NCI-H2171 (cell line): ENCODE results near the gene SLC35A2.

Experiments used
- DNase-seq: peaks from one replicate; lab custom pipeline; 2025; lab: John Stamatoyannopoulos, UW

Gene SLC35A2

GRCh38 chrX:48927736-48928382 is 16.4 kb upstream of the SLC35A2 start:
- no peak for DNase-seq

- no peak for DNase-seq
These were observed 15.7 kb upstream of the SLC35A2 start for GRCh38 chrX:48927123-48927522.

GRCh38 chrX:48924270-48924669 is 12.8 kb upstream of the SLC35A2 start:
- no peak for DNase-seq

- DNase-seq = no peak
These were observed 12.3 kb upstream of the SLC35A2 start for GRCh38 chrX:48923771-48924170.

GRCh38 chrX:48920718-48921104 is 9.3 kb upstream of the SLC35A2 start:
- no peak for DNase-seq

GRCh38 chrX:48919947-48920717 is 8.7 kb upstream of the SLC35A2 start:
- no peak for DNase-seq

GRCh38 chrX:48919360-48919841 is 8.0 kb upstream of the SLC35A2 start:
- no peak for DNase-seq

- peak; percentile 86 for DNase-seq
These were observed 7.3 kb upstream of the SLC35A2 start, which contains the start of gene PIM2 for GRCh38 chrX:48918643-48919340. Gene PIM2 (minus strand): TSS chrX:48919024. CDS start chrX:48918834, 190 bp downstream.

GRCh38 chrX:48918301-48918642 is 6.8 kb upstream of the SLC35A2 start:
- no peak for DNase-seq

- DNase-seq = peak; percentile 75
These were observed 5.9 kb upstream of the SLC35A2 start for GRCh38 chrX:48917139-48918001.

- DNase-seq = no peak
These were observed 3.4 kb upstream of the SLC35A2 start for GRCh38 chrX:48914593-48915493.

- no peak for DNase-seq
These were observed 2.3 kb upstream of the SLC35A2 start for GRCh38 chrX:48913605-48914366.

- no peak for DNase-seq
These were observed 477 bp downstream of the SLC35A2 start for GRCh38 chrX:48910926-48911411.

- no peak for DNase-seq
These were observed 1.6 kb downstream of the SLC35A2 start for GRCh38 chrX:48909703-48910294.

GRCh38 chrX:48908600-48908999 is 2.8 kb downstream of the SLC35A2 start:
- DNase-seq = no peak

- DNase-seq = no peak
These were observed 6.2 kb downstream of the SLC35A2 start for GRCh38 chrX:48905090-48905790.

- no peak for DNase-seq
These were observed 6.8 kb downstream of the SLC35A2 start for GRCh38 chrX:48904626-48905025.

- DNase-seq = no peak
These were observed 7.3 kb downstream of the SLC35A2 start for GRCh38 chrX:48904180-48904579.

GRCh38 chrX:48903290-48903689 is 8.2 kb downstream of the SLC35A2 start:
- no peak for DNase-seq
